ENCODE results near the gene NEK4.
A peak's percentile ranks its signal among the peaks of the same experiment; 100 is the strongest.

Gene NEK4

GRCh38 chr3:52705438-52705687, 65.4 kb downstream of the NEK4 start:
- Histone ChIP-seq H3K79me1 (ENCODE audit: low read length) (peaks cover 13% of the 10 kb centered on the region), H3K18ac (ENCODE audit: low read length) (peak overlapping the region; percentile 92), H3K27ac (ENCODE audit: low read depth, low read length) (peak overlapping the region; percentile 78), H3K9ac (ENCODE audit: low read length) (peak overlapping the region; percentile 81), H3K4me2 (ENCODE audit: low read length) (peak overlapping the region; percentile 79), H3K14ac (ENCODE audit: low read length) (peak overlapping the region; percentile 97), H2BK12ac (ENCODE audit: low read length) (no peak overlapping the region), H4K12ac (ENCODE audit: low read depth, low read length) (peak overlapping the region; percentile 93), H3K36me3 (ENCODE audit: control insufficient read depth in 1 of 2, insufficient read depth in 2 of 2, low read length in 2 of 2) (peaks cover 0 to 2% of the 10 kb centered on the region in 2 experiments), H2BK120ac (ENCODE audit: insufficient read depth, low read length, poor library complexity) (peak overlapping the region; percentile 65), H3K79me2 (ENCODE audit: control insufficient read depth, insufficient read depth, low read length, poor library complexity) (peaks cover 10% of the 10 kb centered on the region), H3K9me3 (ENCODE audit: insufficient read depth, low read depth, low read length) (peaks cover 4% of the 10 kb centered on the region), H2AK5ac (ENCODE audit: low read length) (peak overlapping the region; percentile 39), H3K27me3 (ENCODE audit: insufficient read depth, low read length) (no peaks in the 10 kb centered on the region), H3K4me3 (ENCODE audit: low read depth, low read length) (peak overlapping the region; percentile 96), H2BK5ac (ENCODE audit: low read depth, low read length, poor library complexity) (peak overlapping the region; percentile 79), H3K4me1 (ENCODE audit: control insufficient read depth in 1 of 2, insufficient read depth in 2 of 2, low read length in 2 of 2) (peaks cover 3 to 8% of the 10 kb centered on the region in 2 experiments), H4K8ac (ENCODE audit: low read depth, low read length) (peak overlapping the region; percentile 97), H3K4ac (ENCODE audit: low read depth, low read length) (peak overlapping the region; percentile 65), H2AFZ (ENCODE audit: insufficient read depth, low read length, poor library complexity) (peak overlapping the region; percentile 94), H4K91ac (ENCODE audit: low read depth, low read length) (peak overlapping the region; percentile 96), H3K23ac (ENCODE audit: low read length) (no peak overlapping the region)
- DNase-seq = no peak
- WGBS (ENCODE audit: extremely low coverage, insufficient coverage, insufficient read length) = no CpG with 5 or more reads among the region's 25 CpGs

DNA sequence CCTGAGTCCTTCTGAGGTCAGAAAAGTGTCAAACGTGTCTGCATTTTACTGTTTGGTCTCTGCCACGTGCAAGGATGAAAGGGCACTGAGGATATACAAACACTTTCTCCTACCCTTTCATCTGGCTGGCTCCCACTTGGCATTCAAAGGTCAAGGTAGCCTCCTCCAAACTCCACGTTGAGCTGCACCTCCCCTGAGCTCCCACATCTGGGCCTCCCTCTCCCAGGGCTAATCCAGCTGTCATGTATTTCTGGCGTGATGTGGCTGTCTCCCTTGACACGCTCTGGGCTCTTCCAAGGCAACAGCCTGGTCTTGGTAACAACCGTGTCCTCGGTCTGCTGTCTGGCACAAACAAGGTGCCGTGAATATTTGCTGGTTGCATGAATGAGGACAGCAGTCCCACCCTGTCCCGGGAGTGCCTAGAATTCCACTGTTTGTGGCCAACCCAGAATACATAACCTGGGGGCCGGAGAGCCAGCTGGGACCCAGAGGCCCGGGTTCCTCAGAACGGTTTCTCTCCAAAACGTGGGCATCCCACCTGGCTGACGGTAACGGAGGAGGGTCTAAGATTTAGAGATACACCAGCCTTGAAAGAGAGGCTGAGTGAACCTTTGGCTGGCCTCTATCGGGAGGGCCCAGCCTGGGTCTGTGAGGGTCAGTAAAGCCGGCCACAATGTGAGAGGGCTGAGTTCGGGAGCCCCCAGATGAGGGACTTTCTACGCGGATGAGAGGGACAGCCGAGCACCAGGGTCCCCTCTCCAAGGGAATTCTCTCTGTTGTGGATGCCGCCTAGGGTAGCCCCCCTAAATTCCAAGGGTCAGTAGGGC, 65.9 kb downstream of the NEK4 start:
- Histone ChIP-seq H4K91ac (ENCODE audit: low read depth, low read length) (peak overlapping the region; percentile 96), H3K14ac (ENCODE audit: low read length) (peak overlapping the region; percentile 97), H4K12ac (ENCODE audit: low read depth, low read length) (peak overlapping the region; percentile 93), H3K79me1 (ENCODE audit: low read length) (peaks cover 13% of the 10 kb centered on the region), H3K4me3 (ENCODE audit: low read depth, low read length) (peak overlapping the region; percentile 96), H3K4me2 (ENCODE audit: low read length) (peak overlapping the region; percentile 79), H3K9ac (ENCODE audit: low read length) (peak overlapping the region; percentile 81), H3K27me3 (ENCODE audit: insufficient read depth, low read length) (no peaks in the 10 kb centered on the region), H3K23ac (ENCODE audit: low read length) (no peak overlapping the region), H3K27ac (ENCODE audit: low read depth, low read length) (no peak overlapping the region), H3K18ac (ENCODE audit: low read length) (peak overlapping the region; percentile 47), H2BK12ac (ENCODE audit: low read length) (no peak overlapping the region), H2BK120ac (ENCODE audit: insufficient read depth, low read length, poor library complexity) (peak overlapping the region; percentile 65), H3K79me2 (ENCODE audit: control insufficient read depth, insufficient read depth, low read length, poor library complexity) (peaks cover 10% of the 10 kb centered on the region), H3K4ac (ENCODE audit: low read depth, low read length) (peak overlapping the region; percentile 65), H2BK5ac (ENCODE audit: low read depth, low read length, poor library complexity) (peak overlapping the region; percentile 79), H2AFZ (ENCODE audit: insufficient read depth, low read length, poor library complexity) (peak overlapping the region; percentile 94), H3K9me3 (ENCODE audit: insufficient read depth, low read depth, low read length) (peaks cover 4% of the 10 kb centered on the region), H2AK5ac (ENCODE audit: low read length) (peak overlapping the region; percentile 39), H3K36me3 (ENCODE audit: control insufficient read depth in 1 of 2, insufficient read depth in 2 of 2, low read length in 2 of 2) (peaks cover under 1 to 2% of the 10 kb centered on the region in 2 experiments), H4K8ac (ENCODE audit: low read depth, low read length) (peak overlapping the region; percentile 97), H3K4me1 (ENCODE audit: control insufficient read depth in 1 of 2, insufficient read depth in 2 of 2, low read length in 2 of 2) (peaks cover 3 to 8% of the 10 kb centered on the region in 2 experiments)
- WGBS (ENCODE audit: extremely low coverage, insufficient coverage, insufficient read length) = no CpG with 5 or more reads among the region's 22 CpGs
- DNase-seq = peak; percentile 54 to 74

DNA sequence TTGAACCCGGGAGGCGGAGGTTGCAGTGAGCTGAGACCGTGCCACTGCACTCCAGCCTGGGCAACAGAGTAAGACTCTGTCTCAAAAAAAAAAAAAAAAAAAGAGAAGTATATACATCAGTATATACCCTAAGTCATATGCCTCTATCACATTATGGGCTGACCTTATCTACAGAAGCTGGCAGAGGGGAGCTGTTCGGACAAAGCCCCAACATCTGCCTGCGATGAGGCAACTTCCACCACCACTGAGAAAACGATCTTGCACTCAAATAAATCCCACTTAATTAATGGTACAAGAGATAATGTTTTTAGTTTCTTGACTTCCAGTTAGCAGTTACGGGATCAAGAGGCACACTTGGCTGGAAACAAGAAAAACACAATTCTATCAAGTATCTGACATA, 67.4 kb downstream of the NEK4 start:
- Histone ChIP-seq H3K79me2 (ENCODE audit: control insufficient read depth, insufficient read depth, low read length, poor library complexity) (peaks cover 10% of the 10 kb centered on the region), H4K8ac (ENCODE audit: low read depth, low read length) (no peak overlapping the region), H2BK12ac (ENCODE audit: low read length) (no peak overlapping the region), H3K79me1 (ENCODE audit: low read length) (peaks cover 13% of the 10 kb centered on the region), H2AFZ (ENCODE audit: insufficient read depth, low read length, poor library complexity) (no peak overlapping the region), H2BK5ac (ENCODE audit: low read depth, low read length, poor library complexity) (no peak overlapping the region), H2BK120ac (ENCODE audit: insufficient read depth, low read length, poor library complexity) (no peak overlapping the region), H3K27me3 (ENCODE audit: insufficient read depth, low read length) (no peaks in the 10 kb centered on the region), H3K4ac (ENCODE audit: low read depth, low read length) (no peak overlapping the region), H3K18ac (ENCODE audit: low read length) (no peak overlapping the region), H3K14ac (ENCODE audit: low read length) (no peak overlapping the region), H3K4me2 (ENCODE audit: low read length) (no peak overlapping the region), H3K9me3 (ENCODE audit: insufficient read depth, low read depth, low read length) (peaks cover 4% of the 10 kb centered on the region), H3K4me3 (ENCODE audit: low read depth, low read length) (no peak overlapping the region), H3K27ac (ENCODE audit: low read depth, low read length) (no peak overlapping the region), H3K9ac (ENCODE audit: low read length) (no peak overlapping the region), H3K23ac (ENCODE audit: low read length) (no peak overlapping the region), H4K91ac (ENCODE audit: low read depth, low read length) (no peak overlapping the region), H2AK5ac (ENCODE audit: low read length) (no peak overlapping the region), H3K4me1 (ENCODE audit: control insufficient read depth in 1 of 2, insufficient read depth in 2 of 2, low read length in 2 of 2) (peaks cover 3 to 8% of the 10 kb centered on the region in 2 experiments), H4K12ac (ENCODE audit: low read depth, low read length) (no peak overlapping the region), H3K36me3 (ENCODE audit: control insufficient read depth in 1 of 2, insufficient read depth in 2 of 2, low read length in 2 of 2) (peaks cover 3 to 4% of the 10 kb centered on the region in 2 experiments)
- no CpG with 5 or more reads among the region's 7 CpGs for WGBS (ENCODE audit: extremely low coverage, insufficient coverage, insufficient read length)
- no peak for DNase-seq

- no peak for DNase-seq
- Histone ChIP-seq H2BK5ac (ENCODE audit: low read depth, low read length, poor library complexity) (no peak overlapping the region), H2AFZ (ENCODE audit: insufficient read depth, low read length, poor library complexity) (no peak overlapping the region), H3K4me3 (ENCODE audit: low read depth, low read length) (no peak overlapping the region), H4K8ac (ENCODE audit: low read depth, low read length) (no peak overlapping the region), H3K4me1 (ENCODE audit: control insufficient read depth in 1 of 2, insufficient read depth in 2 of 2, low read length in 2 of 2) (no peaks in the 10 kb centered on the region), H3K18ac (ENCODE audit: low read length) (no peak overlapping the region), H3K14ac (ENCODE audit: low read length) (no peak overlapping the region), H3K4ac (ENCODE audit: low read depth, low read length) (no peak overlapping the region), H3K27ac (ENCODE audit: low read depth, low read length) (no peak overlapping the region), H2BK12ac (ENCODE audit: low read length) (no peak overlapping the region), H4K91ac (ENCODE audit: low read depth, low read length) (no peak overlapping the region), H2AK5ac (ENCODE audit: low read length) (no peak overlapping the region), H3K79me2 (ENCODE audit: control insufficient read depth, insufficient read depth, low read length, poor library complexity) (no peaks in the 10 kb centered on the region), H3K23ac (ENCODE audit: low read length) (no peak overlapping the region), H3K27me3 (ENCODE audit: insufficient read depth, low read length) (no peaks in the 10 kb centered on the region), H3K4me2 (ENCODE audit: low read length) (no peak overlapping the region), H4K12ac (ENCODE audit: low read depth, low read length) (no peak overlapping the region), H3K36me3 (ENCODE audit: control insufficient read depth in 1 of 2, insufficient read depth in 2 of 2, low read length in 2 of 2) (peaks cover 13 to 39% of the 10 kb centered on the region in 2 experiments), H3K79me1 (ENCODE audit: low read length) (no peaks in the 10 kb centered on the region), H2BK120ac (ENCODE audit: insufficient read depth, low read length, poor library complexity) (no peak overlapping the region), H3K9ac (ENCODE audit: low read length) (no peak overlapping the region), H3K9me3 (ENCODE audit: insufficient read depth, low read depth, low read length) (no peaks in the 10 kb centered on the region)
- no CpG with 5 or more reads among the region's 4 CpGs for WGBS (ENCODE audit: extremely low coverage, insufficient coverage, insufficient read length)
These were observed 73.1 kb downstream of the NEK4 start for GRCh38 chr3:52697632-52697965.
